HG03442 (cell line): Measurements from ENCODE around the gene ITFG1.
"Not testable (repeated sequence)": the region's sequence is repeated elsewhere in the genome, so short reads cannot be mapped to it uniquely, and the experiment has no call there.

ENCODE experiments used
- ATAC-seq: cut with Tn5 transposase; IDR thresholded peaks from one replicate; pipeline ENCODE4 v1.9.1; 2021; ENCODE audit warnings: mild to moderate bottlenecking, moderate library complexity; ENCODE audit not compliant: unreplicated experiment

Gene ITFG1

DNA sequence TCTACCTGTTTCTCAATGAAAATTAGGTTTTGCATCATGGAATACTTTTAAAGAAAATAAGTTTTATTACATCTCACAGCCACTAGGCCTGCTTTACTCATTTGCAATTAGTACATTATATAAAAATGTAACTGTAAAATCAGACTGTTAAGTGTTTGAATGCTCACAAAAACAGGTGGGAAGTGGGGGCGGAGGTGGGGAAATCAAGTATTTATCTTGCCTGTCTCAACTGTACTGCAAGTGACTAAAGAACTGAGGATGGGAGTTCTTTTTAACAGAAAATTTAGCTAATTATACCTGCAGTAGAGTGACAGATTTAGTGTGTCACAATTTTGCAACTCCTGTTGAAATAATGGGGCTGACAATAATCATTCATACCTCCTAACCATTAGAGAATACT is 34.1 kb downstream of the ITFG1 start:
- no peak for ATAC-seq

- no peak for ATAC-seq
Measured at GRCh38 chr16:47424846-47425245, 36.0 kb downstream of the ITFG1 start.

DNA sequence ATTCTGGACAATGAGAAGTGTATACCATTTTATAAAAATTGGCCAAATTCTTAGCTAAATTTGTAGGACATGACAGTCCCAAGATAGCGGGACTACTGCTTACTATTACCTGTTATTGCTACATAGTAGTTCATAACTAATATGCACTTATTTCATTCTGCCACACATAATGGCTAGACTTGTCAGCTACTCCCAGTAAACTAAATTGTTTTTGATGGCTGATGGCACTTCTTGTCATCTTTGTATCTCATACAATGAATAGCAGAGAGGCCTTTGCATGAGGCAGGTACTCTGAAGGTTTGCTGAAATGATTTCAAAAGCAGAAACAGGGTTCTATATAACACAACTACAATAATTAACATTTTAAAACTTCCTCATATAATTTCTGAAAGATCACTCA is 44.0 kb downstream of the ITFG1 start:
- ATAC-seq, result no peak

DNA sequence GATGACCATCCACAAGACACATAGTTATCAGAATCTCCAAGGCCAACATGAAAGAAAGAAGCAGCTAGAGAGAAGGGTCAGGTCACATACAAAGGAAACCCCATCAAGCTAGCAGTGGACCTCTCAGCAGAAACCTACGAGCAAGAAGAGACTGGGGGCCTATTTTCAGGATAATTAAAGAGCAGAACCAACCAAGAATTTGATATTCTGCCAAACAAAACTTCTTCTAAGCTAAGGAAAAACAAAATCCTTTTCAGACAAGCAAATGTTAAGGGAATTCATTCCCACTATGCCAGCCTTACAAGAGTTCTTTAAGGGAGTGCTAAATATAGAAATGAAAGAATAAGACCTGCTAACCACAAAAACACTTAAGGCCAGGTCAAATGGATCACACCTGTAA is 47.8 kb downstream of the ITFG1 start:
- no peak for ATAC-seq

DNA sequence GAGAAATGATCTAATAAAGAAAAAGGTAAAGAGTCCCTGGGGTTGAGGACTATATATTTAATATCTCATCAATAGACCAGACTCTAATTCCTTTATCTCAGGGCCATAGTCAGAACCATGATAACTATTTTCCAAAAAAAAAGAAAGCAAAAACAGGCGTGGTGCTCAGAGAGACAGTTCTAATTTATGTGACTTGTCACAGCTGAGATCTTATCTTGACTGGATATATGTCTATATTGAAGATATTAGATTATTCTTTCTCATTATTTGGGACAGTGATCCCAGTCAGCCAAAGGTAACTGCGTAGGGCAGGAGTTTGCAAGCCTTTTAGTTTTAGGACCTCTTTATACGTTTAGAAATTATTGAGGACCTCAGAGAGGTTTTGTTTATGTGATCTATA is 52.4 kb downstream of the ITFG1 start:
- ATAC-seq, result no peak

DNA sequence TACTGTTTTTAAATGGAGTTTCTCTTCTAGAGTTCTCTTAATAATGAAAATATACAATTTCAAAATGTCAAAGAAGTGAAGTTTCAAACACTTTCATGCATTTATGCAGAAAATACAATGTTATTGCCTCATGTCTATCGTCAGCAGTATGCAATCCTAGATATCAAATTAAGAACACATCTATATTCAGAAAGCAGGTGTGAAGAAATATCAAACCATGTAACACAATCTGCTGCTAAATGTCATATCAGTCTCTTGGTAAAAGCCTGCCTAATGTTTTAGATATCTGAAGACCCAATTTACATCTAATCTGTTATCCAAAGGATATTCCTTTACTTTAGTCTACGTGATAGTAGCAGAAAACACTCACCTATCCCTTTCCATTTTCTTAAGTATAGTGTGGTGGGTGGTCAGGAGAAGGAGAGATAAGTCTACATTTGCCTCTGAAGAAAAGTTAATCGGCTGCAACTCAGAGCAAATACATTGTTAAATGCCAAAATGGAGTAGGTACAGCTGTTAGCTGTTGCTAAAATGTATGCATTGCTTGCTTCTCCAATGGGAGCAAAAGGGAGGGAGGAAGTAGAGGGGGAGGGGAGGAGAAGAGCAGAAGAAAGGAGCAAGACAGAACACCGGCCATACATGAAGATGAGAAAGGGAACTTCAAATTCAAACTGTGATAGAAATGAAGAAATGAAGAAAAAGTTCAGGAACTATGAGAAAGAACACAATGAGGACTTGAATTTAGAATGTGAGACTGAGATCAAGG is 64.9 kb downstream of the ITFG1 start:
- ATAC-seq, result no peak

- peak; percentile 94 for ATAC-seq
Measured at GRCh38 chr16:47392081-47392480, 68.8 kb downstream of the ITFG1 start.

GRCh38 chr16:47388705-47389104 is 72.2 kb downstream of the ITFG1 start:
- no peak for ATAC-seq

GRCh38 chr16:47387026-47387734 is 73.7 kb downstream of the ITFG1 start:
- ATAC-seq, result no peak

- no peak for ATAC-seq
Measured at GRCh38 chr16:47386201-47386718, 74.6 kb downstream of the ITFG1 start.

GRCh38 chr16:47382362-47382761 is 78.5 kb downstream of the ITFG1 start:
- no peak for ATAC-seq

- no peak for ATAC-seq
Measured at GRCh38 chr16:47377154-47377553, 83.7 kb downstream of the ITFG1 start.

- no peak for ATAC-seq
Measured at GRCh38 chr16:47375423-47375822, 85.4 kb downstream of the ITFG1 start.

DNA sequence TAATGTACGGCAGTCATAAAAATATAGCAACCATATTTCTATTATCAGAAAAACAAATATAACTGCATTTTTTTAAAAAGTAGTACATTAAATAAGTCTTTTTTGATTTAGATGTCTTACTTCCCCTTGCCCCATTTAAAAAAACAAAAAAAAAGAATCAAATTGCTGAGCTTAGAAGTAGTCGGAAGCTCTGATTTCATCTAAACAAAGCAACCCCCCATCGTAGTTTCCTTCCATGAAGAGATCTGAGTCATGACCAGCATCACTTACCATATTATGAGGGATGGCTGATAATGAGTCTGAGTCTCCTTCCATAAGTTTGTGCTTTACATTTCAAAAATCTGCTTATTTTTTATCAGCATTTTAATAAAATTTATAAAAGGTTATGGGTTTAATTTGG is 86.2 kb downstream of the ITFG1 start:
- no peak for ATAC-seq

DNA sequence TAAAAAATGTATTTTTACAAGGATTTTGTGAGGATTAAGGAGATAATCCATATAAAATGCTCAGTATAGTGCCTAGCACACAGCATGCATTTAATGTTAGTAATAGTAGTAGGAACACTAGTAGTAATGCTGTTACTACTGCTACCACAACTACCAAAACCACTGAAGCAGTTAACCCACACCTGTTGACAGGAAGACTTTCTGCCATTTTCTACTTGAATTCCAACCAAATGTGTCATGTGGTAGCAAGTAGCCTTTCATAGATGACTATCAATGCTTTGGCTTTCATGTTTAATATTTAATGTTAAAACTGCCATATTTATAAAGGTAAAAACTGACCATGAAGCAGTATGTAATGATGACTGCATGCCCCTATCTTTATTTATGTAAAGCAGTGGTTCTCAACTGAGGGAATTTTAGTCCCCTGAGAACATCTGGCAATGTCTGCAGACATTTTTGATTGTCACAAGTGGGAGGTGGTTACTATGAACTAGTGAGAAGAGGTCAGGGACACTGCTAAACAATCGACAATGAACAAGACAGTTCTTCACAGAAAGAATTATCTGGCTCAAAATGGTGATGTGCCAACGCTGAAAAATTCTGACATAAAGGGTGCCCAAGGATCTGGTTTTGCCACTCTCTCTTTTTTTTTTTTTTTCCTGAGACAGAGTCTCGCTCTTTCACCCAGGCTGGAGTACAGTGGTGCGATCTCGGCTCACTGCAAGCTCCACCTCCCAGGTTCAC is 89.4 kb downstream of the ITFG1 start:
- ATAC-seq, result no peak

DNA sequence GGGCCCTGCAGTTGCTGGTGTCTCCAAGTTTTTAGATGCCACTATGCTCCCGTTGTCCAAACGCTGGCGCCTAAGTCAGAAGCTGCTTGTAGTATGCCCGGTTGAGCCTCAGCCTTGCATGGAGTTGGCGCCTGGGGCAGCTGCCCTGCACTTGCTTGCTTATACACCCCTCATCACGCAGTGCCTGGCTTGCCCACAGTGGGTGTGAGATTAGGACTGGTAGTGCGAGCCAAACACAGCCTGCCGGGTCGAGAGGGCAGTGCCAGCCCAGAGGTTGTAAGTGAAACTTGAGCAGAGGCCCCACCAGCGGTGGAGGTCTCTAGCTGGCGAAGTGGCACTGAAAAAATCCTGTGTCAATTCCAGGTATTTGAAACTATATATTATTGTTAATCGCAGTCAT is 90.3 kb downstream of the ITFG1 start:
- ATAC-seq, result no peak

DNA sequence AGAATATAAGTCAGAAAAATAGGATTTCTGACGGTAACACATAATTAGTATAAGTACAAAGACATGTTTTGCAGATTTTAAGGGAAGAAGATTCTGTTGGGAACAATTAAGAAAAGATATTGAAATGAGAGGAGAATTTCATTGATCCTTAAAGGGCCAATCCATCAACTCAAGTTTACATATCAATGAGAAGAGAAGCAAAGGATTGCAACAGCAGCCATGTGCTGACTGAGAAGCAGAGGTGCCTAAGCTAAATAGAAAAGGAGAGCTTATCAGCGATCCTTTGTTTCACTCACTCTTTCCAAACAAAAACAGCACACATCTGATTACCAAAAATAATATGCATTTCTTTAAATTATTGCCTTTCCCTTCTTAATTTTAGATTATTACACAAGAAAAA is 94.6 kb downstream of the ITFG1 start:
- no peak for ATAC-seq

- no peak for ATAC-seq
Measured at GRCh38 chr16:47363761-47364160, 97.1 kb downstream of the ITFG1 start.

DNA sequence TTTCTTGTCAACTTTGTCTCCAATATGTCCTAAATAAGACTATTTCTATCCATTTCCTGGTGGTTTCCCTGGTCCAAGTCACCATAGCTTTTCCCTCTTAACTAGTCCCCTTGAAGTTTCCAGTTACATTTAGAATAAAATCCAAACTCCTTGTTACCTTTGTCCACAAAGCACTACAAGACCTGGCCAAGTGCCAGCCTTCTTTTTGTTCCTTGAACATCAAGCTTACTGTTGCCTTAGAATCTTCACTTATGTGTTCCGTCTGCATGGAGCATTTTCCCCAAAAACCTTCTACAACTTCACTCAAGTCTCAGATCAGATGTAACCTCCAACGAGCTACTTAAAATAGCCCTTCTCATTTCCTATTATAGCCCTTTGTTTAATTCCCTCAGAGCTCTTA is 101.4 kb downstream of the ITFG1 start:
- no peak for ATAC-seq

DNA sequence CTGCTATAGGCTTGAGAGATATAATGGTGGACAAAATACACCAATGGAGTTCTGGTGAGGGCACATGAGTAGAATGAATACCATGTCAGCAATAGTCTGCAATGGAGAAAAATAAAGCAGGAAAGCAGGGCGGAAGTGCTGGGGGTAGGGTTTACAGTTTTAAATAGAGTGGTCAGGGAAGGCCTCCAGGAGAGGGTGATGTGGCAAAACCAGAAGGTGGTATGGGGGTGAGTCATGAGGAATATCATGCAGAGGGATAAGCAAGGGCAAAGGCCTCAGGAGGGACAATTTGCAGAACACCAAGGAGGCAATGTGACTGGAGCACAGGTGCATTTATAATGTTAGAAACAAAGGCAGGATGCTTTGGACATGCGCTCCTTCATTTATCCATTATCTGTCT is 102.0 kb downstream of the ITFG1 start:
- ATAC-seq, result no peak

- not testable (repeated sequence) for ATAC-seq
Measured at GRCh38 chr16:47349029-47349428, 111.8 kb downstream of the ITFG1 start.
